Trophoblast cell (in vitro differentiated cells and primary cell): Measurements from ENCODE around the gene ATP6V1B1.

ENCODE experiments used
- DNase-seq, 2 donors: peaks; one replicate each; pipeline ENCODE4 v3.0.0-alpha.2; 2016
- H2AFZ ChIP-seq: 2 replicates; pipeline ENCODE4 v1.6.1; 2013; ENCODE audit warnings: low read length, moderate library complexity, mild to moderate bottlenecking; ENCODE audit not compliant: insufficient read depth, poor library complexity
- H2AK5ac ChIP-seq: 2 replicates; pipeline ENCODE4 v1.6.1; 2013; ENCODE audit warnings: mild to moderate bottlenecking, low read length
- H2BK120ac ChIP-seq: 2 replicates; pipeline ENCODE4 v1.6.1; 2013; ENCODE audit warnings: low read length, mild to moderate bottlenecking, moderate library complexity; ENCODE audit not compliant: insufficient read depth, poor library complexity
- H2BK12ac ChIP-seq: 2 replicates; pipeline ENCODE4 v1.6.1; 2013; ENCODE audit warnings: mild to moderate bottlenecking, low read length, moderate library complexity
- H2BK5ac ChIP-seq: 2 replicates; pipeline ENCODE4 v1.6.1; 2013; ENCODE audit warnings: low read length, low read depth, moderate library complexity, mild to moderate bottlenecking; ENCODE audit not compliant: poor library complexity
- H3K14ac ChIP-seq: 2 replicates; pipeline ENCODE4 v1.6.1; 2013; ENCODE audit warnings: mild to moderate bottlenecking, low read length
- H3K18ac ChIP-seq: 2 replicates; pipeline ENCODE4 v1.6.1; 2013; ENCODE audit warnings: mild to moderate bottlenecking, low read length
- H3K23ac ChIP-seq: 2 replicates; pipeline ENCODE4 v1.6.1; 2013; ENCODE audit warnings: low read length
- H3K27ac ChIP-seq: 2 replicates; pipeline ENCODE4 v1.5.1; 2013; ENCODE audit warnings: low read depth, mild to moderate bottlenecking, inconsistent platforms, low read length, moderate library complexity
- H3K27me3 ChIP-seq: 2 replicates; pipeline ENCODE4 v1.6.1; 2013; ENCODE audit warnings: inconsistent platforms, mild to moderate bottlenecking, low read length, moderate library complexity; ENCODE audit not compliant: insufficient read depth
- H3K36me3 ChIP-seq, 2 experiments: 1 replicate in 1 of 2; 2 replicates in 1 of 2; pipeline ENCODE4 v1.6.1; 2013; ENCODE audit warnings: low read length in 2 of 2, mild to moderate bottlenecking in 2 of 2, moderate library complexity in 1 of 2; ENCODE audit not compliant: insufficient read depth in 2 of 2, control insufficient read depth in 1 of 2
- H3K4ac ChIP-seq: 2 replicates; pipeline ENCODE4 v1.6.1; 2013; ENCODE audit warnings: low read depth, mild to moderate bottlenecking, low read length, moderate library complexity
- H3K4me1 ChIP-seq, 2 experiments: 1 replicate in 1 of 2; 2 replicates in 1 of 2; pipeline ENCODE4 v1.6.1; 2013; ENCODE audit warnings: low read length in 2 of 2, mild to moderate bottlenecking in 2 of 2, moderate library complexity in 1 of 2; ENCODE audit not compliant: insufficient read depth in 2 of 2, control insufficient read depth in 1 of 2
- H3K4me2 ChIP-seq: 2 replicates; pipeline ENCODE4 v1.6.1; 2013; ENCODE audit warnings: inconsistent platforms, mild to moderate bottlenecking, low read length, moderate library complexity
- H3K4me3 ChIP-seq: 2 replicates; pipeline ENCODE4 v1.5.1; 2013; ENCODE audit warnings: mild to moderate bottlenecking, low read depth, low read length, inconsistent platforms
- H3K79me1 ChIP-seq: one replicate; pipeline ENCODE4 v1.6.1; 2013; ENCODE audit warnings: low read length
- H3K79me2 ChIP-seq: 2 replicates; pipeline ENCODE4 v1.6.1; 2013; ENCODE audit warnings: low read length, mild to moderate bottlenecking; ENCODE audit not compliant: control insufficient read depth, insufficient read depth, poor library complexity
- H3K9ac ChIP-seq: 2 replicates; pipeline ENCODE4 v1.6.1; 2013; ENCODE audit warnings: mild to moderate bottlenecking, low read length
- H3K9me3 ChIP-seq: 2 replicates; pipeline ENCODE4 v1.6.1; 2013; ENCODE audit warnings: low read depth, mild to moderate bottlenecking, control low read depth, inconsistent platforms, low read length; ENCODE audit not compliant: insufficient read depth
- H4K12ac ChIP-seq: 2 replicates; pipeline ENCODE4 v1.6.1; 2013; ENCODE audit warnings: low read depth, mild to moderate bottlenecking, low read length, moderate library complexity
- H4K8ac ChIP-seq: 2 replicates; pipeline ENCODE4 v1.6.1; 2013; ENCODE audit warnings: low read depth, mild to moderate bottlenecking, low read length, moderate library complexity
- H4K91ac ChIP-seq: one replicate; pipeline ENCODE4 v1.6.1; 2013; ENCODE audit warnings: low read depth, mild to moderate bottlenecking, low read length, moderate library complexity
- WGBS: extraction: QIAGEN DNeasy Blood & Tissue Kit; methylation state at CpG from one replicate; pipeline ENCODE4 v1.1.7; 2013; ENCODE audit warnings: missing lambda C conversion rate; ENCODE audit not compliant: insufficient read length, insufficient coverage; ENCODE audit errors: extremely low coverage; 5-methylcytosine and 5-hydroxymethylcytosine counted together

ATP6V1B1 gene

GRCh38 chr2:70984576-70985282, 49.0 kb downstream of the ATP6V1B1 start:
- WGBS: no CpG with 5 or more reads among the region's 32 CpGs
- Histone ChIP-seq H3K14ac (no peak overlapping the region), H3K9ac (no peak overlapping the region), H3K4me2 (no peak overlapping the region), H3K79me1 (no peaks in the 10 kb centered on the region), H3K9me3 (peaks cover under 1% of the 10 kb centered on the region), H4K8ac (no peak overlapping the region), H2BK12ac (no peak overlapping the region), H3K18ac (no peak overlapping the region), H3K27ac (no peak overlapping the region), H2BK120ac (no peak overlapping the region), H3K4me1 (no peaks in the 10 kb centered on the region), H4K12ac (no peak overlapping the region), H3K79me2 (no peaks in the 10 kb centered on the region), H3K23ac (no peak overlapping the region), H2BK5ac (no peak overlapping the region), H4K91ac (no peak overlapping the region), H3K4ac (no peak overlapping the region), H3K4me3 (no peak overlapping the region), H3K36me3 (peaks cover 23 to 34% of the 10 kb centered on the region in 2 experiments), H2AK5ac (no peak overlapping the region), H3K27me3 (no peaks in the 10 kb centered on the region), H2AFZ (no peak overlapping the region)
- DNase-seq: peak; percentile 69 to 78

- Histone ChIP-seq H3K4me2 (no peak overlapping the region), H3K79me1 (no peaks in the 10 kb centered on the region), H3K18ac (no peak overlapping the region), H2AK5ac (no peak overlapping the region), H2BK5ac (no peak overlapping the region), H3K23ac (no peak overlapping the region), H2BK12ac (no peak overlapping the region), H2AFZ (no peak overlapping the region), H3K4me3 (no peak overlapping the region), H3K4me1 (no peaks in the 10 kb centered on the region), H3K14ac (no peak overlapping the region), H4K8ac (no peak overlapping the region), H3K79me2 (no peaks in the 10 kb centered on the region), H3K27me3 (no peaks in the 10 kb centered on the region), H2BK120ac (no peak overlapping the region), H3K36me3 (peaks cover 24 to 40% of the 10 kb centered on the region in 2 experiments), H4K91ac (no peak overlapping the region), H3K4ac (no peak overlapping the region), H4K12ac (no peak overlapping the region), H3K27ac (no peak overlapping the region), H3K9me3 (no peaks in the 10 kb centered on the region), H3K9ac (no peak overlapping the region)
- DNase-seq: no peak
- WGBS: no CpG with 5 or more reads among the region's 5 CpGs
Observed at GRCh38 chr2:70985283-70985688, 49.6 kb downstream of the ATP6V1B1 start.

- Histone ChIP-seq H3K79me2 (no peaks in the 10 kb centered on the region), H4K8ac (no peak overlapping the region), H3K14ac (no peak overlapping the region), H2BK5ac (no peak overlapping the region), H3K4me1 (no peaks in the 10 kb centered on the region), H3K9ac (no peak overlapping the region), H3K27ac (no peak overlapping the region), H2BK12ac (no peak overlapping the region), H3K9me3 (no peaks in the 10 kb centered on the region), H3K4me3 (no peak overlapping the region), H3K23ac (no peak overlapping the region), H3K79me1 (no peaks in the 10 kb centered on the region), H4K12ac (no peak overlapping the region), H2AFZ (no peak overlapping the region), H3K18ac (no peak overlapping the region), H4K91ac (no peak overlapping the region), H2BK120ac (no peak overlapping the region), H3K36me3 (peaks cover 25 to 43% of the 10 kb centered on the region in 2 experiments), H2AK5ac (no peak overlapping the region), H3K27me3 (no peaks in the 10 kb centered on the region), H3K4me2 (no peak overlapping the region), H3K4ac (no peak overlapping the region)
- DNase-seq: no peak
- WGBS: no CpG with 5 or more reads among the region's 1 CpG
Observed at GRCh38 chr2:70985956-70986355, 50.3 kb downstream of the ATP6V1B1 start.

GRCh38 chr2:70986499-70987189, 50.9 kb downstream of the ATP6V1B1 start:
- Histone ChIP-seq H3K14ac (no peak overlapping the region), H3K79me1 (no peaks in the 10 kb centered on the region), H3K36me3 (peaks cover 30 to 49% of the 10 kb centered on the region in 2 experiments), H4K91ac (no peak overlapping the region), H2AFZ (no peak overlapping the region), H4K12ac (no peak overlapping the region), H2BK120ac (no peak overlapping the region), H2BK5ac (no peak overlapping the region), H3K79me2 (no peaks in the 10 kb centered on the region), H3K4me2 (no peak overlapping the region), H3K23ac (no peak overlapping the region), H3K4me3 (no peak overlapping the region), H2BK12ac (no peak overlapping the region), H3K9me3 (no peaks in the 10 kb centered on the region), H3K18ac (no peak overlapping the region), H4K8ac (no peak overlapping the region), H3K4ac (no peak overlapping the region), H3K4me1 (no peaks in the 10 kb centered on the region), H3K27ac (no peak overlapping the region), H3K9ac (no peak overlapping the region), H2AK5ac (no peak overlapping the region), H3K27me3 (no peaks in the 10 kb centered on the region)
- DNase-seq: no peak
- no CpG with 5 or more reads among the region's 4 CpGs for WGBS
